GM13977 (cell line): ENCODE results near the gene TIPRL.

Experiments
- DNase-seq: peaks from one replicate; pipeline ENCODE4 v3.0.0; 2012; ENCODE audit warnings: low spot score
- in situ Hi-C: fragments of 300-500 bp; cut with MboI; formaldehyde crosslinking; loops from one replicate; pipeline ENCODE4 v1.12.0; 2022; ENCODE audit warnings: low sequenced_read_pairs, low pct_unique_long_range_greater_than_20kb, mixed read lengths, inconsistent platforms; ENCODE audit not compliant: unreplicated experiment
- TF ChIP-seq, protein P1 (sequence below): IDR thresholded peaks from 2 replicates; pipeline ENCODE4 v1.5.1; 2012; ENCODE audit warnings: mild to moderate bottlenecking, control low read depth; ENCODE audit not compliant: insufficient read depth; ENCODE audit errors: extremely low read depth, missing control alignments

The TIPRL gene

DNA sequence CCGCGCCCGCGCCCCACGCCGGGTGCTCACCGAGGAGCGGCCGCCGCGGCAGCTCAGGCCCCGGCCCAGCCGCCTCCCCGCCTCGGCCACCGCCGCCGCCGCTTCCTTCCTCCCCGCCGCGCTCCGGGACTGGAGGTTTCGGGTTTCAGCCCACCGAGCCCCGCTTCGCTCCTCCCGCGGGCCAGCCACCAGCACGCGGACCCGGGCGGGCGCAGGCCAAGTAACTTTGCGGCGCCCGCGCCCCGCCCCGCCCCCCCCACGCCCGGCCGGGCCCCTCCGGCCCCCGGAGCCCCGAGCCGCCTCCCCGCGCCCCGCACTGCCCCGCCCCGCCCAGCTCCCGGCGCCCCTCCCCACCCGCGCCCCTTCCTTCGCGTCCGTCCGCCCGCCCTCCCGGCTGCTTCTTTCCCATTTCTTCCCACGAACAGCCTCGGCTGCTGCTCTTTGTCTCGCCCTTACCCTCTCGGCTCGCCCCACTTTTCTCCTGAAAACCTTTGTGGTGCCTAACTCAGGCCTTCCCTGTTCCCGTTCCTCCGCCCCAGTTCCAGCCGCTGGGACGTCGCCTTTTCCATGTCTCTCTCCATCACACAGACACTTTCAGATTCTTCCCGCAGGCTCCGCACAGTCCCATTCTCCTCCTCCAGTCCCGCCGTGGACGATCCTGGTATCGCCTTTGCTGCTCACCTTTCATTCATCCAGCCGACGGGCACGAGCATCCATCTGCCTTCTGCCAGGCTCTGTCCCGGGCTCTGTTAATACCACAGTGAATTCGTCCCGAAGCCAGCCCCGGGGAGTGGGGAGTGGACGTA lies 41.9 kb upstream of the TIPRL start, which contains the start of gene GPR161:
TSS of gene GPR161 (minus strand) at position 222 of the 806 bp plus-strand sequence. CDS start 32,080 bp downstream, outside the sequence.
- TF ChIP-seq, protein P1, sequence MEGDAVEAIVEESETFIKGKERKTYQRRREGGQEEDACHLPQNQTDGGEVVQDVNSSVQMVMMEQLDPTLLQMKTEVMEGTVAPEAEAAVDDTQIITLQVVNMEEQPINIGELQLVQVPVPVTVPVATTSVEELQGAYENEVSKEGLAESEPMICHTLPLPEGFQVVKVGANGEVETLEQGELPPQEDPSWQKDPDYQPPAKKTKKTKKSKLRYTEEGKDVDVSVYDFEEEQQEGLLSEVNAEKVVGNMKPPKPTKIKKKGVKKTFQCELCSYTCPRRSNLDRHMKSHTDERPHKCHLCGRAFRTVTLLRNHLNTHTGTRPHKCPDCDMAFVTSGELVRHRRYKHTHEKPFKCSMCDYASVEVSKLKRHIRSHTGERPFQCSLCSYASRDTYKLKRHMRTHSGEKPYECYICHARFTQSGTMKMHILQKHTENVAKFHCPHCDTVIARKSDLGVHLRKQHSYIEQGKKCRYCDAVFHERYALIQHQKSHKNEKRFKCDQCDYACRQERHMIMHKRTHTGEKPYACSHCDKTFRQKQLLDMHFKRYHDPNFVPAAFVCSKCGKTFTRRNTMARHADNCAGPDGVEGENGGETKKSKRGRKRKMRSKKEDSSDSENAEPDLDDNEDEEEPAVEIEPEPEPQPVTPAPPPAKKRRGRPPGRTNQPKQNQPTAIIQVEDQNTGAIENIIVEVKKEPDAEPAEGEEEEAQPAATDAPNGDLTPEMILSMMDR, result no peak
- DNase-seq, result peak; percentile 44
- in situ Hi-C loops, result no loop called here

DNA sequence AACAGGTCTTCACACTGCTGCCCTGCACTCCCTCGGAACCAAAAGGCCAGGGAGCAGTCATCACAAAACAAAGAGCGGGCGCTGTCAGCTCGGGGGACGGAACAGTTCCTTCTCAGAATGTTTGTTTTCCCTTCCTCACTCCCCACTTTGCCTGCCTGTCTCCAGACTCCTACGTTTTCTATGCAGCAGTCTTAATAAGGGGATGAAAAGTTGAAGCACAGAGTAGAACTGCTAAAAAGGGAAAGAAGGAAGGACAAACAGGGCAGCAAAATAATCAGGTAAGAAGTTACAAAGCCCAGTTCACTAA lies 41.3 kb upstream of the TIPRL start:
- in situ Hi-C loops, result no loop called here
- TF ChIP-seq, protein P1, result no peak
- no peak for DNase-seq

DNA sequence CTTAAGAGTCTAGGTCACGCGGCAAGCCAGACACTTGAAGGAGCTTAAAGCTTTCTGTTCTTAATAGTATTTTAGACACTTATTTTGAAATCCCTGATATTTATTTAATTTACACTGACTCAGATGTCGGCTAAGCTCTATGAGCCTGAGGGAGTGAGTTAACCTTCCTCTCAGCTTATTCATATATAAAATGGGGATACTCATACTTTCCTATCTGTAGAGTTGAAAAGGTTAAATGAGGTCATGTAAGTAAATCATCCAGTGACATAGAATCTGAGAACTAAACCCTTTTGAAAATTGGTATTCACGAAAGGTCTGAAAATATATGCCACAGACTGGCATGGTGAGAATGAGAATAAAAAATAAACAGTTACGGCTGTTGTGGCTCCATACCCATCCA lies 40.6 kb upstream of the TIPRL start:
- no peak for DNase-seq
- in situ Hi-C loops, result no loop called here

DNA sequence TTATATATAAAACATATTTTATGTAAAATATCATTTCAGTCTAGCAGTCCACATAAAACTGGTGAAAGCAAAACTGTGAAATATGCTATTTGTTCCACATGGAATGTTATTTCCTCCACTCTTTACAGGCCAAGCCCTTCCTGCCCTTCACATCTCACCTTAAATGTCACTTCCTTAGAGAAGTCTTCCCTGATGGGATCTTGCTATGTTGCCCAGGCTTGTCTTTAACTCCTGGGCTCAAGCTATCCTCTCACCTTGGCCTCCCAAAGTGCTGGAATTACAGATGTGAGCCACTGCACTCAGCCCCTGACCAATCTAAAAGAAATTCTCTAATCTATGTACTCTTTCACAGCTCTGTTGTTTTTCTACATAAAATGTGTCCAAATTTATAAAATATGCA lies 39.7 kb upstream of the TIPRL start:
- TF ChIP-seq, protein P1, result no peak
- no peak for DNase-seq
- in situ Hi-C loops, result no loop called here

More for the DNA sequence above, 40.6 kb upstream of the TIPRL start:
- TF ChIP-seq, protein P1, result no peak

DNA sequence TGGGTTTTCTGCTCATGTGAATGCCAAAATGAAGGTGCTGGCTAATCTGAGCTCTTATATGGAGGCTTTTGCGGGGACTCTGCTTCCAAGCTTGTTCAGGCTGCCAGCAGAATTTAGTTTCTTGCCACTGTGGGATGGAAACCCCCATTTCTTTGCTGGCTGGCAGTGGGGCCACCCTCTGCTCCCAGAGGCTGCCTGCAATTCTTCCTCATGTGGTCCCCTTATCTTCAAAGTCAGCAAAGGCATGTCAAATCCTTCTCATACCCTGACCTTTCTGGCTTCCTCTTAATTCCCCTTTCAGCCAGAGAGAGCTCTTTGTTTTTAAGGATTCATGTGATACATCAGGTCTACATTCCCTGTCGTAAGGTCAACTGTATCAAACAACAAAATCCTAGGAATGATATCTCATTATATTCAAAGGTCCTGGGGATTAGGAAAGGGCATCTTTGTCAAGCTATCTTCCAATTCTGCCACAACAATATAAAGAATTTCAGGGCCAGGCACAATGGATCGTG lies 36.8 kb upstream of the TIPRL start:
- in situ Hi-C loops, result no loop called here
- TF ChIP-seq, protein P1, result no peak
- DNase-seq, result no peak

DNA sequence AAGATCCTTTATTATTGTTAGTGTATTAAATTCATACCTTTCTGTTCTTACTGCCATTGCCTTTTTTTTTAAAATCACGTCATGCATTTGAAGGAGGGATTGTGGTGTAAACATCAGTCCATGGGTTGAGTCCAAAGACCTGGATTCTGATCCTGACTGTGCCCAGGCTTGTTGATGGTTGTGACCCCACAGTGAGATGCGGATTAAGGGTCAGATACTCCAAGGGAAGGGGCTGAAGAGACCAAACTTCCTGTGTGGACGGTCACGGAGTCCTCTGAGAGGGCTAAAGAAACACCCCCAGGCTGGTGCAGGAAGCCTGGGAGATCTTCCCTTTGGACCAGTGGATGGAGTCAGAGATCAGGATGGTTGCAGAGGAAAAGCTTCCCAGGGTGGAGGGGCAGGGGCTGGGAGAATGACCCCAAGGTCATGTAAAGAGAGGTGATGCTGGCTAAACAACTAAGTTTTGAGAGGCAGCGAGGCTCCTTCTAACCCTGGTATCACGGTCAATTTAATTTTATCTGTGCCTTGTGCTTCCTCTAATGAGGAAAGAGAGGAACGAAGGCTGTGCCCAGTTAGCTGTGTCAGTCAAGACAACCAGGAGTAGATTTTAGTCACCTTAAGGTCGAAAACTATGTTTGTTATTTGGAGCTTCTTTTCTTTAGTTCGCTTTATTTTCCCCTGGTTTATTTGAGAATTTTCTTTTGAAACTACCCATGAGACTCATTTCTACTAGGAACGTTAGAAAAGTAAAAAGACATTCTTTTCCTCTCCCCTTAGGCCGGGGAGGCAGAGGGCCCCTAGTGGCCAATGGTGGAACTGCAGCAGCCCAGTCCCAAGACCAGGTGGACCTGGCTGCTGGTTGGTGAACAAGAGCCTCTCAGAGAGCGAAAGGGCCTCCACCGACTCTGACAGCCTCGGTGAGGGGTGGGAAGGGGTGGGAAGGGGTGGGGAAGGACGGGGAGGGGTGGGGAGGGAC lies 33.3 kb upstream of the TIPRL start:
- DNase-seq, result peak; percentile 92
- TF ChIP-seq, protein P1, result peak; percentile 99
- in situ Hi-C loops, result no loop called here
